Upper lobe of left lung (tissue), 4 donors: ENCODE data around the gene SLC9C2.
"Not testable (repeated sequence)": the region's sequence is repeated elsewhere in the genome, so short reads cannot be mapped to it uniquely, and the experiment has no call there.

ENCODE experiments used
- EP300 ChIP-seq, 4 donors: sonication (generic); formaldehyde crosslinking; IDR thresholded peaks; one replicate each; pipeline ENCODE4 v1.5.1; 2017; ENCODE audit warnings: antibody characterized with exemption in 4 of 4, control low read depth in 2 of 4
- POLR2A ChIP-seq, 4 donors: fragments of 450-650 bp; IDR thresholded peaks; one replicate each; pipeline ENCODE4 v1.5.1; 2016 to 2017; ENCODE audit warnings: antibody characterized with exemption in 4 of 4, mild to moderate bottlenecking in 2 of 4
- POLR2AphosphoS5 ChIP-seq, 2 donors: sonication (generic); formaldehyde crosslinking; IDR thresholded peaks; one replicate each; pipeline ENCODE4 v1.5.1; 2017; ENCODE audit warnings: antibody characterized with exemption in 2 of 2
- TF ChIP-seq, protein P1 (sequence below), 6 experiments: fragments of 450-650 bp in 4 of 6; fragments of 200-600 bp in 2 of 6; sonication (generic) in 2 of 6; IDR thresholded peaks; one replicate each; pipeline ENCODE4 v1.5.1; 2016 to 2019; ENCODE audit warnings: antibody characterized with exemption in 6 of 6

DNA sequence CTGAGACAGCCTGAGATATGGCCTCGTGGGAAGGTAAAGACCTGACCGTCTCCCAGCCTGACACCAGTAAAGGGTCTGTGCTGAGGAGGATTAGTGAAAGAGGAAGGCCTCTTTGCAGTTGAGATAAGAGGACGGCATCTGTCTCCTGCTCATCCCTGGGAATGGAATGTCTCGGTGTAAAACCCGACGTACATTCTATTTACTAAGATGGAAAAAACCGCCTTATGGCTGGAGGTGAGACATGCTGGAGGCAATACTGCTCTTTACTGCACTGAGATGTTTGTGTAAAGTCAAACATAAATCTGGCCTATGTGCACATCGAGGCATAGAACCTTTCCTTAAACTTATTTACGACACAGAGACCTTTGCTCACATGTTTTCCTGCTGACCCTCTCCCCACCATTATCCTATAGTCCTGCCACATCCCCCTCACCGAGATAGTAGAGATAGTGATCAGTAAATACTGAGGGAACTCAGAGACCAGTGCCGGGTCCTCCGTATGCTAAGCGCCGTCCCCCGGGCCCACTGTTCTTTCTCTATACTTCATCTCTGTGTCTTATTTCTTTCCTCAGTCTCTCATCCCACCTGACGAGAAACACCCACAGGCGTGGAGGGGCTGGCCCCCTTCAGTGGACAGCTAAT, 128.0 kb downstream of the SLC9C2 start:
- not testable (repeated sequence) for TF ChIP-seq POLR2A, EP300, POLR2AphosphoS5 (IDR thresholded peaks at IDR 0.05)
- TF ChIP-seq, protein P1, sequence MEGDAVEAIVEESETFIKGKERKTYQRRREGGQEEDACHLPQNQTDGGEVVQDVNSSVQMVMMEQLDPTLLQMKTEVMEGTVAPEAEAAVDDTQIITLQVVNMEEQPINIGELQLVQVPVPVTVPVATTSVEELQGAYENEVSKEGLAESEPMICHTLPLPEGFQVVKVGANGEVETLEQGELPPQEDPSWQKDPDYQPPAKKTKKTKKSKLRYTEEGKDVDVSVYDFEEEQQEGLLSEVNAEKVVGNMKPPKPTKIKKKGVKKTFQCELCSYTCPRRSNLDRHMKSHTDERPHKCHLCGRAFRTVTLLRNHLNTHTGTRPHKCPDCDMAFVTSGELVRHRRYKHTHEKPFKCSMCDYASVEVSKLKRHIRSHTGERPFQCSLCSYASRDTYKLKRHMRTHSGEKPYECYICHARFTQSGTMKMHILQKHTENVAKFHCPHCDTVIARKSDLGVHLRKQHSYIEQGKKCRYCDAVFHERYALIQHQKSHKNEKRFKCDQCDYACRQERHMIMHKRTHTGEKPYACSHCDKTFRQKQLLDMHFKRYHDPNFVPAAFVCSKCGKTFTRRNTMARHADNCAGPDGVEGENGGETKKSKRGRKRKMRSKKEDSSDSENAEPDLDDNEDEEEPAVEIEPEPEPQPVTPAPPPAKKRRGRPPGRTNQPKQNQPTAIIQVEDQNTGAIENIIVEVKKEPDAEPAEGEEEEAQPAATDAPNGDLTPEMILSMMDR (IDR thresholded peaks at IDR 0.05) = not testable (repeated sequence)
